ENCODE measurements around the gene SGSH. TPM values are rescaled to one million over a fixed set of nuclear protein-coding genes. Genes with fewer than 3 reads are reported as not detected.

Gene SGSH
- total RNA-seq, 4 donors from 2014 or later = 27.0 to 79.3 (median 31.2) TPM

GRCh38 chr17:80214878-80215210, 5.3 kb downstream of the SGSH start:
- H3K27me3 ChIP-seq = no peaks in the 10 kb centered on the region
- no peak overlapping the region for H3K27ac ChIP-seq
- DNase-seq (ENCODE audit: low spot score in 2 of 2) = no peak
- WGBS = no CpG with 5 or more reads among the region's 17 CpGs
- H3K9me3 ChIP-seq = no peaks in the 10 kb centered on the region
- peaks cover 17% of the 10 kb centered on the region for H3K4me1 ChIP-seq
- no peak overlapping the region for H3K4me3 ChIP-seq
- no peak for TF ChIP-seq CTCF (IDR thresholded peaks at IDR 0.05)
- no peak for TF ChIP-seq EP300 (IDR thresholded peaks at IDR 0.05)
- TF ChIP-seq POLR2AphosphoS5 (IDR thresholded peaks at IDR 0.05) = no peak
- no peak for TF ChIP-seq POLR2A (IDR thresholded peaks at IDR 0.05)
- H3K36me3 ChIP-seq = peaks cover 73% of the 10 kb centered on the region

- TF ChIP-seq POLR2AphosphoS5 (IDR thresholded peaks at IDR 0.05) (no peak), POLR2A (IDR thresholded peaks at IDR 0.05) (no peak), CTCF (IDR thresholded peaks at IDR 0.05) (no peak), EP300 (IDR thresholded peaks at IDR 0.05) (no peak)
- no peak overlapping the region for H3K4me3 ChIP-seq
- 91% methylated on average over 39 of the region's 48 CpGs for WGBS
- H3K27me3 ChIP-seq = no peaks in the 10 kb centered on the region
- peaks cover 12% of the 10 kb centered on the region for H3K4me1 ChIP-seq
- H3K36me3 ChIP-seq = peaks cover 79% of the 10 kb centered on the region
- no peaks in the 10 kb centered on the region for H3K9me3 ChIP-seq
- H3K27ac ChIP-seq = no peak overlapping the region
- no peak for DNase-seq (ENCODE audit: low spot score in 2 of 2)
These were observed 5.9 kb downstream of the SGSH start for GRCh38 chr17:80214012-80214877.

- TF ChIP-seq EP300 (IDR thresholded peaks at IDR 0.05) = no peak
These were observed 6.5 kb downstream of the SGSH start for GRCh38 chr17:80213643-80213975.

GRCh38 chr17:80212962-80213642, 7.0 kb downstream of the SGSH start:
- Histone ChIP-seq H3K27me3 (no peaks in the 10 kb centered on the region), H3K9me3 (no peaks in the 10 kb centered on the region), H3K36me3 (peaks cover 90% of the 10 kb centered on the region), H3K27ac (no peak overlapping the region), H3K4me1 (peaks cover 2% of the 10 kb centered on the region), H3K4me3 (no peak overlapping the region)
- WGBS = 82% methylated on average over 16 of the region's 19 CpGs
- no peak for TF ChIP-seq POLR2A (IDR thresholded peaks at IDR 0.05)
- TF ChIP-seq CTCF (IDR thresholded peaks at IDR 0.05) = no peak
- no peak for TF ChIP-seq POLR2AphosphoS5 (IDR thresholded peaks at IDR 0.05)
- no peak for TF ChIP-seq EP300 (IDR thresholded peaks at IDR 0.05)
- DNase-seq (ENCODE audit: low spot score in 2 of 2) = no peak

More at GRCh38 chr17:80213643-80213975, 6.5 kb downstream of the SGSH start:
- Histone ChIP-seq H3K27ac (no peak overlapping the region), H3K4me1 (peaks cover 7% of the 10 kb centered on the region), H3K9me3 (no peaks in the 10 kb centered on the region), H3K4me3 (no peak overlapping the region), H3K36me3 (peaks cover 85% of the 10 kb centered on the region), H3K27me3 (no peaks in the 10 kb centered on the region)
- DNase-seq (ENCODE audit: low spot score in 2 of 2) = no peak
- WGBS = 96% methylated on average over 7 of the region's 17 CpGs

GRCh38 chr17:80212511-80212910, 7.6 kb downstream of the SGSH start:
- no peak for TF ChIP-seq POLR2A (IDR thresholded peaks at IDR 0.05)
- TF ChIP-seq EP300 (IDR thresholded peaks at IDR 0.05) = no peak
- no peak for TF ChIP-seq POLR2AphosphoS5 (IDR thresholded peaks at IDR 0.05)
- TF ChIP-seq CTCF (IDR thresholded peaks at IDR 0.05) = no peak
- no peak overlapping the region for H3K4me3 ChIP-seq
- no peak overlapping the region for H3K27ac ChIP-seq
- H3K36me3 ChIP-seq = peaks cover 92% of the 10 kb centered on the region
- no peak for DNase-seq (ENCODE audit: low spot score in 2 of 2)
- WGBS = 85% methylated on average over 8 of the region's 12 CpGs
- H3K9me3 ChIP-seq = no peaks in the 10 kb centered on the region
- H3K27me3 ChIP-seq = no peaks in the 10 kb centered on the region
- H3K4me1 ChIP-seq = no peaks in the 10 kb centered on the region

Measured in suprapubic skin (tissue), 4 donors.